Stimulated activated CD4-positive, alpha-beta T cell treated with anti-CD3 and anti-CD28 coated beads, Interleukin-1b, Interleukin-23, amount 100 ng/mL, for 24 hours (primary cell): Measurements from ENCODE around the gene HES4.

ENCODE experiments used
- DNase-seq, 4 experiments: peaks; one replicate each; pipeline ENCODE4 v3.0.0-alpha.2; 2020; ENCODE audit warnings: low read depth in 4 of 4, low spot score in 1 of 4

The HES4 gene

GRCh38 chr1:967466-968343 is 32.2 kb downstream of the HES4 start:
- DNase-seq: no peak

GRCh38 chr1:966704-967300 is 33.1 kb downstream of the HES4 start:
- DNase-seq: peak; percentile 68 to 83 (median 76)

- no peak for DNase-seq
Observed at GRCh38 chr1:966135-966703, 33.7 kb downstream of the HES4 start, which contains the start of gene PLEKHN1. PLEKHN1 (plus strand) TSS chr1:966482; CDS start chr1:966532, 50 bp downstream.

GRCh38 chr1:965526-966134 is 34.3 kb downstream of the HES4 start:
- no peak for DNase-seq

- no peak for DNase-seq
Observed at GRCh38 chr1:964691-965525, 35.0 kb downstream of the HES4 start.

GRCh38 chr1:963746-964525 is 36.0 kb downstream of the HES4 start:
- no peak for DNase-seq

GRCh38 chr1:963301-963651 is 36.6 kb downstream of the HES4 start:
- no peak for DNase-seq

- no peak for DNase-seq
Observed at GRCh38 chr1:962381-963300, 37.3 kb downstream of the HES4 start.

- no peak for DNase-seq
Observed at GRCh38 chr1:961132-961669, 38.7 kb downstream of the HES4 start.

- peak; percentile 62 to 82 (median 74) for DNase-seq
Observed at GRCh38 chr1:960363-961131, 39.4 kb downstream of the HES4 start, which contains the start of gene KLHL17. KLHL17 (plus strand) TSS chr1:960584; CDS start chr1:960694, 110 bp downstream.

- DNase-seq: no peak
Observed at GRCh38 chr1:959731-960362, 40.0 kb downstream of the HES4 start.

GRCh38 chr1:958823-959730 is 40.8 kb downstream of the HES4 start, which contains the start of gene NOC2L:
NOC2L (minus strand) TSS chr1:959256; CDS start chr1:959240, 16 bp downstream.
- DNase-seq: peak; percentile 94 to 99 (median 96)

GRCh38 chr1:956636-957035 is 43.3 kb downstream of the HES4 start:
- no peak for DNase-seq

GRCh38 chr1:955474-955873 is 44.4 kb downstream of the HES4 start:
- no peak for DNase-seq

- DNase-seq: no peak
Observed at GRCh38 chr1:954927-955326, 45.0 kb downstream of the HES4 start.
